Common myeloid progenitor, CD34-positive (primary cell): Measurements from ENCODE around the gene NAB1.

Source experiments
- CTCF ChIA-PET: fragments of 350-600 bp; sonication (Branson Sonifier 250); formaldehyde crosslinking; loops from one replicate; lab custom pipeline; 2021; ENCODE audit warnings: antibody characterized with exemption; lab: Charles Lee
- POLR2A ChIA-PET: fragments of 350-600 bp; sonication (Branson Sonifier 250); formaldehyde crosslinking; loops from one replicate; lab custom pipeline; 2021; ENCODE audit warnings: antibody characterized with exemption; lab: Charles Lee
- DNase-seq, 3 donors: peaks; one replicate each; pipeline versions ENCODE4 v3.0.0 to v3.0.0-alpha.2; 2013
- H3K27ac ChIP-seq, 2 experiments: 1 replicate in 1 of 2; 2 replicates in 1 of 2; pipeline ENCODE4 v1.7.0; 2013; ENCODE audit warnings: inconsistent platforms in 2 of 2, low read length in 2 of 2, mild to moderate bottlenecking in 2 of 2, low read depth in 1 of 2, moderate library complexity in 1 of 2; ENCODE audit not compliant: severe bottlenecking in 2 of 2, insufficient read depth in 1 of 2, poor library complexity in 1 of 2
- H3K27me3 ChIP-seq, 5 experiments: replicated peaks in 2 of 5; 1 replicate in 3 of 5; 2 replicates in 2 of 5; pipeline versions ENCODE4 v1.6.1 to v1.7.0; 2013; ENCODE audit warnings: low read length in 4 of 5, mild to moderate bottlenecking in 2 of 5, moderate library complexity in 2 of 5, inconsistent platforms in 1 of 5; ENCODE audit not compliant: insufficient read depth in 5 of 5, control insufficient read depth in 4 of 5
- H3K36me3 ChIP-seq, 4 experiments: 1 replicate in 2 of 4; 2 replicates in 2 of 4; pipeline versions ENCODE4 v1.6.1 to v1.7.0; 2013; ENCODE audit warnings: low read length in 3 of 4, control low read depth in 1 of 4, mild to moderate bottlenecking in 1 of 4; ENCODE audit not compliant: control insufficient read depth in 4 of 4, insufficient read depth in 4 of 4
- H3K4me1 ChIP-seq, 4 experiments: 1 replicate in 3 of 4; 2 replicates in 1 of 4; pipeline versions ENCODE4 v1.6.1 to v1.7.1; 2013; ENCODE audit warnings: low read length in 3 of 4, mild to moderate bottlenecking in 3 of 4, control low read depth in 1 of 4, inconsistent platforms in 1 of 4, moderate library complexity in 1 of 4; ENCODE audit not compliant: control insufficient read depth in 4 of 4, insufficient read depth in 4 of 4; ENCODE audit errors: control extremely low read depth in 1 of 4
- H3K4me3 ChIP-seq, 7 experiments: 1 replicate in 4 of 7; 2 replicates in 3 of 7; pipeline versions ENCODE4 v1.5.1 to v1.7.0; 2013; ENCODE audit warnings: mild to moderate bottlenecking in 7 of 7, low read length in 6 of 7, moderate library complexity in 6 of 7, inconsistent platforms in 2 of 7, low read depth in 2 of 7, control low read depth in 1 of 7; ENCODE audit not compliant: insufficient read depth in 4 of 7, control insufficient read depth in 1 of 7; ENCODE audit errors: extremely low read depth in 1 of 7
- H3K9me3 ChIP-seq, 5 experiments: 1 replicate in 4 of 5; 2 replicates in 1 of 5; pipeline versions ENCODE4 v1.6.1 to v1.7.1; 2013; ENCODE audit warnings: low read length in 4 of 5, mild to moderate bottlenecking in 2 of 5, inconsistent platforms in 1 of 5, low read depth in 1 of 5, moderate library complexity in 1 of 5; ENCODE audit not compliant: control insufficient read depth in 4 of 5, insufficient read depth in 2 of 5; ENCODE audit errors: control extremely low read depth in 1 of 5
- WGBS: methylation state at CpG from one replicate; pipeline ENCODE4 v1.1.5; 2013; ENCODE audit not compliant: insufficient coverage; 5-methylcytosine and 5-hydroxymethylcytosine counted together

Gene NAB1

GRCh38 chr2:190693533-190694232, 44.8 kb downstream of the NAB1 start:
- ChIA-PET CTCF (interaction anchor here (1.1 to 1.6 kb wide), 3 partner anchors 16 to 605 kb away, joined by 3 to 4 read pairs (median 4); no protein-coding TSS in a partner anchor), POLR2A (no interaction called here)
- no CpG with 5 or more reads among the region's 2 CpGs for WGBS

GRCh38 chr2:190694479-190694878, 45.6 kb downstream of the NAB1 start:
- H3K27me3 ChIP-seq: no peaks in the 10 kb centered on the region
- no peak overlapping the region for H3K4me3 ChIP-seq
- H3K9me3 ChIP-seq: no peaks in the 10 kb centered on the region
- H3K4me1 ChIP-seq: no peaks in the 10 kb centered on the region
- H3K27ac ChIP-seq: no peak overlapping the region
- 96% methylated on average over 10 of the region's 11 CpGs for WGBS
- no peak for DNase-seq
- ChIA-PET POLR2A (no interaction called here), CTCF (interaction anchor here (1.2 to 1.6 kb wide), 2 partner anchors 15 to 606 kb away, joined by 4 read pairs; no protein-coding TSS in a partner anchor)
- peaks cover 2 to 19% (median 10%) of the 10 kb centered on the region in 4 experiments for H3K36me3 ChIP-seq

More at GRCh38 chr2:190693533-190694232, 44.8 kb downstream of the NAB1 start:
- no peaks in the 10 kb centered on the region for H3K4me1 ChIP-seq
- no peaks in the 10 kb centered on the region for H3K27me3 ChIP-seq
- H3K27ac ChIP-seq: no peak overlapping the region
- H3K4me3 ChIP-seq: no peak overlapping the region
- H3K9me3 ChIP-seq: no peaks in the 10 kb centered on the region
- DNase-seq: no peak
- H3K36me3 ChIP-seq: peaks cover 2 to 24% (median 12%) of the 10 kb centered on the region in 4 experiments

- no peaks in the 10 kb centered on the region for H3K27me3 ChIP-seq
- H3K4me3 ChIP-seq: no peak overlapping the region
- ChIA-PET POLR2A (no interaction called here), CTCF (no interaction called here)
- no peak for DNase-seq
- H3K27ac ChIP-seq: no peak overlapping the region
- peaks cover under 1 to 13% (median 8%) of the 10 kb centered on the region in 4 experiments for H3K36me3 ChIP-seq
- H3K4me1 ChIP-seq: no peaks in the 10 kb centered on the region
- no peaks in the 10 kb centered on the region for H3K9me3 ChIP-seq
- WGBS: 90% methylated on average over 2 of the region's 4 CpGs
These were observed 46.9 kb downstream of the NAB1 start for GRCh38 chr2:190695739-190696138.

GRCh38 chr2:190696792-190697398, 48.0 kb downstream of the NAB1 start:
- H3K27me3 ChIP-seq: no peaks in the 10 kb centered on the region
- ChIA-PET CTCF (interaction anchor here (1.1 kb wide), 1 partner anchor 92 kb away, joined by 3 read pairs; no protein-coding TSS in a partner anchor), POLR2A (no interaction called here)
- H3K4me1 ChIP-seq: no peaks in the 10 kb centered on the region
- DNase-seq: no peak
- H3K4me3 ChIP-seq: no peak overlapping the region
- H3K36me3 ChIP-seq: peaks cover 0 to 13% (median 6%) of the 10 kb centered on the region in 4 experiments
- no CpG with 5 or more reads among the region's 3 CpGs for WGBS
- no peak overlapping the region for H3K27ac ChIP-seq
- H3K9me3 ChIP-seq: no peaks in the 10 kb centered on the region

GRCh38 chr2:190697421-190697820, 48.5 kb downstream of the NAB1 start:
- Histone ChIP-seq H3K27me3 (no peaks in the 10 kb centered on the region), H3K36me3 (peaks cover 0 to 12% (median 5%) of the 10 kb centered on the region in 4 experiments), H3K9me3 (no peaks in the 10 kb centered on the region), H3K27ac (no peak overlapping the region), H3K4me3 (no peak overlapping the region), H3K4me1 (no peaks in the 10 kb centered on the region)
- DNase-seq: no peak
- ChIA-PET CTCF (interaction anchor here (1.1 kb wide), 1 partner anchor 91 kb away, joined by 3 read pairs; no protein-coding TSS in a partner anchor), POLR2A (no interaction called here)
- WGBS: no CpG with 5 or more reads among the region's 4 CpGs

- ChIA-PET CTCF (no interaction called here), POLR2A (no interaction called here)
- 83% methylated on average over 5 of the region's 5 CpGs for WGBS
- H3K36me3 ChIP-seq: peaks cover 0 to under 1% (median 0%) of the 10 kb centered on the region in 4 experiments
- H3K4me1 ChIP-seq: no peaks in the 10 kb centered on the region
- no peak for DNase-seq
- H3K9me3 ChIP-seq: no peaks in the 10 kb centered on the region
- H3K27ac ChIP-seq: no peak overlapping the region
- H3K4me3 ChIP-seq: no peak overlapping the region
- no peaks in the 10 kb centered on the region for H3K27me3 ChIP-seq
These were observed 50.0 kb downstream of the NAB1 start for GRCh38 chr2:190698895-190699294.

- WGBS: 100% methylated on average over 6 of the region's 7 CpGs
- Histone ChIP-seq H3K36me3 (no peaks in the 10 kb centered on the region), H3K27me3 (no peaks in the 10 kb centered on the region), H3K4me1 (no peaks in the 10 kb centered on the region), H3K27ac (no peak overlapping the region), H3K9me3 (peaks cover 0 to 2% (median 0%) of the 10 kb centered on the region in 5 experiments), H3K4me3 (no peak overlapping the region)
- ChIA-PET CTCF (interaction anchor here (1.0 to 1.4 kb wide), 3 partner anchors 11 to 40 kb away, joined by 3 to 9 read pairs (median 3); no protein-coding TSS in a partner anchor), POLR2A (no interaction called here)
- DNase-seq: no peak
These were observed 52.7 kb downstream of the NAB1 start for GRCh38 chr2:190701586-190701985.
